ENCODE data around the gene COL9A2.

GRCh38 chr1:40257688-40258444 lies 59.2 kb downstream of the COL9A2 start, which contains the start of gene ZMPSTE24:
- TF ChIP-seq CTCF (IDR thresholded peaks at IDR 0.05) (peak in 2 of 12 donors; percentile 14 to 19), POLR2A (IDR thresholded peaks at IDR 0.05) (peak in 1 of 2 donors; percentile 63)
